ENCODE measurements around the gene SCUBE3.

The SCUBE3 gene

GRCh38 chr6:35176301-35177024 is 37.3 kb upstream of the SCUBE3 start:
- Histone ChIP-seq H3K9me3 (ENCODE audit: control insufficient read depth, insufficient read depth, low read length) (no peaks in the 10 kb centered on the region), H3K4me1 (ENCODE audit: insufficient read depth, low read length) (peaks cover 7% of the 10 kb centered on the region; the same call in 1 of the 2 replicates), H3K9ac (ENCODE audit: low read depth, low read length) (no peak overlapping the region), H3K36me3 (ENCODE audit: insufficient read depth, low read length) (no peaks in the 10 kb centered on the region)

- Histone ChIP-seq H3K36me3 (ENCODE audit: insufficient read depth, low read length) (no peaks in the 10 kb centered on the region), H3K4me1 (ENCODE audit: insufficient read depth, low read length) (peaks cover 8% of the 10 kb centered on the region; the same call in 1 of the 2 replicates), H3K9me3 (ENCODE audit: control insufficient read depth, insufficient read depth, low read length) (no peaks in the 10 kb centered on the region), H3K9ac (ENCODE audit: low read depth, low read length) (no peak overlapping the region)
Observed at GRCh38 chr6:35177157-35177556, 36.6 kb upstream of the SCUBE3 start.

DNA sequence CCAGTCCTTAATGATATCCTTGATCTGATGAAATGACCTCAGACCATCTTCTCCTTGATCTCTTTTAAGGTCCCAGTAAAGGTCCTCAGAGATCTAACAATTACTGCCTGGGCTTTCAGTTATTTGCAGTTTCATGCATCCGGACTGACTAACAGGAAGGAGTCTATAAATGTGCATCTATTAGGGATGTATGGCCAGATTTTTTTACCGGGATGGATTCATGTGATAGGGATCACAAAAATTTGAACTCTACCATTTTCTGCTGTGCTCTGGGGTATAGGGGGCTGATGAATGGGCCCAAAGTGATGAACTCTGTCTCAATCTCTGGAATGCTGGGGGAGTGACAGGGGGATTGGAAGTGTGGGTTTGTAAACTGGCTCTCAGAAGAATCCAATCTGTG is 36.2 kb upstream of the SCUBE3 start:
- Histone ChIP-seq H3K36me3 (ENCODE audit: insufficient read depth, low read length) (no peaks in the 10 kb centered on the region), H3K9me3 (ENCODE audit: control insufficient read depth, insufficient read depth, low read length) (no peaks in the 10 kb centered on the region), H3K4me1 (ENCODE audit: insufficient read depth, low read length) (peaks cover 8% of the 10 kb centered on the region; the same call in 1 of the 2 replicates), H3K9ac (ENCODE audit: low read depth, low read length) (no peak overlapping the region)

DNA sequence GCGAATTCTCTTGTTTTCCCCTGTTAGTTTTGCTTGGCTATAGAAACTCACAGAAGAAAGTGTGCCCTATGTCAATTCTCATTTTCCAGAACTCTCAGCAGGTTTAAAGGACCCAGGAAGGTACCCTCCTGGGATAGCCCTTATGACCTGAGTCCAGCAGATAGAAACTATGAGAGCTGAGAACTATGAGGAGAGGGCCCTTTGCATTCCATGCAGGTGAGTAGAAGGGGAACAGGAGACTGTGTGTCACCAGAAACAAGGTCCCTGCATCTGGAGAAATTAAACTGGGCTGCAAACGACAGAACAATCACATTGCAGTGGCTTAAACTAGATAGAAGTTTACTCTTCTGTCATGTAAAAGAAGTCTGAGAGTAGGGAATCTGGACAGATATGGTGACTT is 35.7 kb upstream of the SCUBE3 start:
- H3K9ac ChIP-seq (ENCODE audit: low read depth, low read length) = no peak overlapping the region
- peaks cover 8% of the 10 kb centered on the region; the same call in 1 of the 2 replicates for H3K4me1 ChIP-seq (ENCODE audit: insufficient read depth, low read length)
- no peaks in the 10 kb centered on the region for H3K36me3 ChIP-seq (ENCODE audit: insufficient read depth, low read length)
- H3K9me3 ChIP-seq (ENCODE audit: control insufficient read depth, insufficient read depth, low read length) = no peaks in the 10 kb centered on the region

DNA sequence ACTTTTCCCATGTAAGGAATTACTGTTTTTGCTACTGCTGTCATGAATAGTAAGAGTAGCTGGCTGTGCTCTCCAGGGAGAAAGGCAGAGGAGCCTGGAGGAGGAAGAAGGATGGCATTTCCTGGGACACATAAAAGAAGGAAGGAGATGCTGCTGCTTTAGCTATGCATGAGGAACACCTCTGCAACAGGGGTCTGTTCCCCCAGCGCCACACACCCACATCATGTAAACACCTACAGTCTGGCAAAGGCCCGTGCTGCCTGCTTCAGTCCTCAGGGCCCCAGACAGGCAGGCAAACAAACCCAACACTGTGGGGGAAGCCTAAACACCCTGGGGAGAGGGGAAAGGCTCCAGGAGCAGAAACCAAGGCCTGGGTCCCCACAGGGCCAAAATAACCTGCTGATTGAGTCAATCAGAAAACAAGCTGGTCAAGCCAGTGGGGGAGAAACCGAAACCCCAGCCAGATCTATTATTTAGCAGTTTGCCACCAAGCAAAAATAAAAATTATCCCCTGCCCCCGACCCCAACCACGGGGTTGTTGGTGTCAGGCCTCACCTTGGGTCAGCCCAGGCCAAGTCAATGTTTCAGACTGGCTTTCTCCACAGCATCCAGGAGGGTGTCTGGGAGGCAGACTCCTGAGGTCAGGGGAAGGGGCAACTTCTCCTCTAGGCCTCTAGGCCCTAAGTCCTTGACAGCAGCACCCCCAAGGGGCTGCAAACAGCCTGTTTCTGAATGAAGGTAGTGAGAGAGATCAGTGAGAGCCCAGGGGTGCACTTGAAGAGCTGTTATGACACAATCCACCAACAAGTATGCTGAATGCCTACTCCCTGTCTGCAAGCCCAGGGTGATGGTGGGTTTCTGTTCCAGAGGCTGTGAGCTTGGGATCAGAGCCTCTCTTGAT is 34.6 kb upstream of the SCUBE3 start:
- Histone ChIP-seq H3K9ac (ENCODE audit: low read depth, low read length) (no peak overlapping the region), H3K9me3 (ENCODE audit: control insufficient read depth, insufficient read depth, low read length) (no peaks in the 10 kb centered on the region), H3K36me3 (ENCODE audit: insufficient read depth, low read length) (no peaks in the 10 kb centered on the region), H3K4me1 (ENCODE audit: insufficient read depth, low read length) (peaks cover 4% of the 10 kb centered on the region; the same call in 1 of the 2 replicates)

GRCh38 chr6:35179901-35180535 is 33.7 kb upstream of the SCUBE3 start:
- no peaks in the 10 kb centered on the region for H3K9me3 ChIP-seq (ENCODE audit: control insufficient read depth, insufficient read depth, low read length)
- H3K36me3 ChIP-seq (ENCODE audit: insufficient read depth, low read length) = no peaks in the 10 kb centered on the region
- peaks cover 4% of the 10 kb centered on the region; the same call in 1 of the 2 replicates for H3K4me1 ChIP-seq (ENCODE audit: insufficient read depth, low read length)
- no peak overlapping the region for H3K9ac ChIP-seq (ENCODE audit: low read depth, low read length)

DNA sequence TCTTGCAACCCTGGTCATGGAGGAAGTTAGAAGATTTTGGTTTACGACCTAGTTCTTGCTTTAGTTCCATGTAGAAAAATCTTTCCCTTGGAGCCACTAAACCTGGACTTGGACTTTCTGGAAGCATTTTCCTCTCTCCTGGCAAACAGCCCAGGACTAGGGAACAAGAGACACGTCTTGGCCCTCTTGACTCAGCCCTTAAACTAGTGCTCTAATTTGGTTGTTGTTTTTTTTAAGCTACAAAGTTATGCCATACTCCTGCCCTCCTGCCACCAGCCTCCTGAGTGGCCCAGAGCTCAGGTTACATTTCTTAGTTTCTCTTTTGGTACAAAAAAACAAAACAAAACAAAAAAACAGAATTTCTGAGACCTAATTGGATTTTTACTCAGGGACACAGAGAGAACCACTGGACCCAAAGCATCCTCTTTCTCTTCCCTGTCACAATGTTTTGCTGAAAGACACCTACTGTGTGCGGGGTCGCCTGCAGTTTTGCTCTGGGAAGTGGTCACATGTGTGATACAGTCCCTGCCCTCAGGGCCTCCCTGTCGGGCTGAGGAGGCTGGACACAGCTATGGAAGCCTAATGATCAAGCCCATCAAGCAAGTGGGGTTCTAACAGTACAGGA is 32.3 kb upstream of the SCUBE3 start:
- Histone ChIP-seq H3K9me3 (ENCODE audit: control insufficient read depth, insufficient read depth, low read length) (no peaks in the 10 kb centered on the region), H3K36me3 (ENCODE audit: insufficient read depth, low read length) (no peaks in the 10 kb centered on the region), H3K9ac (ENCODE audit: low read depth, low read length) (no peak overlapping the region), H3K4me1 (ENCODE audit: insufficient read depth, low read length) (peaks cover 6% of the 10 kb centered on the region; the same call in 1 of the 2 replicates)

GRCh38 chr6:35181933-35182612 is 31.7 kb upstream of the SCUBE3 start:
- H3K36me3 ChIP-seq (ENCODE audit: insufficient read depth, low read length) = no peaks in the 10 kb centered on the region
- peaks cover 6% of the 10 kb centered on the region; the same call in 1 of the 2 replicates for H3K4me1 ChIP-seq (ENCODE audit: insufficient read depth, low read length)
- no peak overlapping the region; the same call in 1 of the 2 replicates for H3K9ac ChIP-seq (ENCODE audit: low read depth, low read length)
- no peaks in the 10 kb centered on the region for H3K9me3 ChIP-seq (ENCODE audit: control insufficient read depth, insufficient read depth, low read length)

DNA sequence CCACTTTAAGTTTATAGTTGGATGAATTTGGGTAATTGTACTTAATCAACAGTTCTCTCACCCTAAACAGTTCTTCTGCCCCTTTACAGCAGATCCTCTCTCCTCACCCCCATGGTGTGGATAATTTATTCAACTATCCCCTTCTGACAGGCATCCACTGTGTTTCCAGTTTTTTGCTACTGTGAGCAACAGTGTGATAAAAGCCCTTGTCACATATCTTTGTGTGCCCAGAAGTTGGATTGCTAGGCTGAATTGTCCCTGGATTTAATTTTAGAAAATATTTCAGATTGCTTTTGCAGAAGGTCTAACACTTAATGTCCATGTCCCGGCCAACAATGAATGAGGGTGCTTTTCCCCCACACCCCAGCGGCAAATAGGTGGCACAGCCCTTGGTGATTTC is 30.5 kb upstream of the SCUBE3 start:
- H3K9me3 ChIP-seq (ENCODE audit: control insufficient read depth, insufficient read depth, low read length) = no peaks in the 10 kb centered on the region
- no peak overlapping the region for H3K9ac ChIP-seq (ENCODE audit: low read depth, low read length)
- H3K36me3 ChIP-seq (ENCODE audit: insufficient read depth, low read length) = no peaks in the 10 kb centered on the region
- H3K4me1 ChIP-seq (ENCODE audit: insufficient read depth, low read length) = peaks cover 6% of the 10 kb centered on the region; the same call in 1 of the 2 replicates

DNA sequence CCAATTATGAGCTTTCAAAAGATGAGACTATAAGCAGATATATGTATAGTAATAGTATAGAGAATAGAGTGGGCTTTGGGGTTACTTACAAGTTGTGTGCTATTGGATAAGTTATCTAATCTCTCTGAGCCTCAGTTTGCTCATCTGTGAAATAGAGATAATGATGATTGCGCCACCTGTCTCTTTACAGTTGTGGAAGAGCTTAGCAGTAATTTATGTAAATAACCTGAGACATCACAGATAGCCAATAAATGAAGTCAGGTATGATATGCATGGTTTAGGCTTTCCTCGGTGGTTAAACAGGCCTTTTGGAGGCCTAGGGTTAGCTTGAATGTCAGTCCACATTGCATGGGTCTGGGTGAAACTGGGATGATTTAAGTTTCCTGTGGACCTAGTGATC is 29.8 kb upstream of the SCUBE3 start:
- Histone ChIP-seq H3K4me1 (ENCODE audit: insufficient read depth, low read length) (peaks cover 6% of the 10 kb centered on the region; the same call in 1 of the 2 replicates), H3K9me3 (ENCODE audit: control insufficient read depth, insufficient read depth, low read length) (no peaks in the 10 kb centered on the region), H3K36me3 (ENCODE audit: insufficient read depth, low read length) (no peaks in the 10 kb centered on the region), H3K9ac (ENCODE audit: low read depth, low read length) (no peak overlapping the region)

DNA sequence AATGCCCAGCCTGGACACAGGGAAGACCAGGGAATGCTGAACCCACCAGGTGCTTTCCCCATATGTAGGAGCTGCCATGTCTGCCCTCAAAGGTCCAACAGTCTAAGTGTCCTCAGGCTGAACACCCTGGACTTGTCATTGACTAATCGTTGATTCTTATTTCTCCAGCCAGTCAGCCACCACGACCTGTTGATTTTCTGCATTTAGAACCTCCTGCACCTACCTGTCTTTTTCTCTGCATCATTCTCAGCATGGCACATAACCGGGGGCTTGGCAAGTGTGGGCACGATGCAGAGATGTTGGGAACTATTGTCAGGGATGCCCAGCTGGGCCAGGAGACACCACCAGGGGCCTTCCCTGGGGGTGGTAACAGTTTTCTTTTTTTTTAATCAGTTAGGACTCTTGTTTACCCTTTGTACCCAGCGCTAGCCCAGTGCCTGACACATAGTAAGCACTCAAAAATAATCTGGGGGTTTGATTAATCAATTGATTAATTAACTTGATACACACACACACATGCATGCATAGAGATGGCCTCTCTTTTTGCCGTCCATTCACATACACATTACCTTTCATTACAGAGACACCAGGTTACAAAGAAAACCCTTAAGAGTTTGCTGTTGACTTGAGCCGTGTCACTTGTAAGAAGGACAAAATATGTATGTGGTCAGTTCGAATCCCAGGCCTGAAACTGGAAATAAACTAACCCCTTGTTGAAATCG is 29.0 kb upstream of the SCUBE3 start:
- Histone ChIP-seq H3K9me3 (ENCODE audit: control insufficient read depth, insufficient read depth, low read length) (no peaks in the 10 kb centered on the region), H3K4me1 (ENCODE audit: insufficient read depth, low read length) (peaks cover 6% of the 10 kb centered on the region; the same call in 1 of the 2 replicates), H3K9ac (ENCODE audit: low read depth, low read length) (no peak overlapping the region), H3K36me3 (ENCODE audit: insufficient read depth, low read length) (no peaks in the 10 kb centered on the region)

DNA sequence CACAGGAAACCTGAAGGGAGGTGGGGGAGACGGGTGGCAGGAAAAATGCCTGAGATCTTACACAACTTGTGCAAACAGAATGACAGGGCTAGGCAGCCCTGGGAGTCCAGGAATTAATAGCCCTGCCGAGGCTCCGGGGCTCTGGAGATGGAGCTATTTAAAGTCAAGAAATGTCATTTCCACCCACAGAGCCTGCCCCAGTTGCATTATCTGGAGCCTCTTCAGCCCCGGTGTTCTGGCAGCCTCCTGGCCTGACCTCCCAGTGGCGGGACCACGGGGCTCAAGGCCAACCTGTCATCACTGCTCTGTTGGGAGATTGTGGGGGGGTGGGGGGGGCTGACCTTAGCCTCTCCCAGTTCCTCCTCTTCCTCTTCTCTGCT is 28.5 kb upstream of the SCUBE3 start:
- H3K4me1 ChIP-seq (ENCODE audit: insufficient read depth, low read length) = peaks cover 6% of the 10 kb centered on the region; the same call in 1 of the 2 replicates
- H3K9ac ChIP-seq (ENCODE audit: low read depth, low read length) = no peak overlapping the region
- no peaks in the 10 kb centered on the region for H3K36me3 ChIP-seq (ENCODE audit: insufficient read depth, low read length)
- H3K9me3 ChIP-seq (ENCODE audit: control insufficient read depth, insufficient read depth, low read length) = no peaks in the 10 kb centered on the region

DNA sequence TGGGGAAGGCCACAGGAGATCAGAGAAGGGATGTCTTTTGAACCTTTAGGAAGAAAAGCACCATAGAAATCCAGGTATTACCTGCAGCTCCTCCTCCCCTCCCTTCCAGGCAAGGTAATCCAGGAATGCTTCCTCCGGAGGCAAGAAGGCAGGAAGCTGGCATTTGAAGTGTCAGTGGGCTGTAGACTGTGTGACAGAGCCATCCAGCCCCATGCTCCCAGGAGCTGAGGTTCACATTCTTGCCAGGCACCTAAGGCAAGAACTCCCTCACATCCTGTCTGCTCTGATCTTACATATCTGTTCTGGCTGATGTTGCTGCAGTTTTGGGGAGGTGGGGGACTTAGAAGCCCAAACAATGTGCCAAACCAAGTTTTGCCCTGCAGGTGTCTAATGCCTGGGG is 27.8 kb upstream of the SCUBE3 start:
- peaks cover 6% of the 10 kb centered on the region; the same call in 1 of the 2 replicates for H3K4me1 ChIP-seq (ENCODE audit: insufficient read depth, low read length)
- no peaks in the 10 kb centered on the region for H3K36me3 ChIP-seq (ENCODE audit: insufficient read depth, low read length)
- H3K9me3 ChIP-seq (ENCODE audit: control insufficient read depth, insufficient read depth, low read length) = no peaks in the 10 kb centered on the region
- no peak overlapping the region for H3K9ac ChIP-seq (ENCODE audit: low read depth, low read length)

All from ES-I3 (cell line).